ENCODE results near the gene KSR1.

KSR1 gene

DNA sequence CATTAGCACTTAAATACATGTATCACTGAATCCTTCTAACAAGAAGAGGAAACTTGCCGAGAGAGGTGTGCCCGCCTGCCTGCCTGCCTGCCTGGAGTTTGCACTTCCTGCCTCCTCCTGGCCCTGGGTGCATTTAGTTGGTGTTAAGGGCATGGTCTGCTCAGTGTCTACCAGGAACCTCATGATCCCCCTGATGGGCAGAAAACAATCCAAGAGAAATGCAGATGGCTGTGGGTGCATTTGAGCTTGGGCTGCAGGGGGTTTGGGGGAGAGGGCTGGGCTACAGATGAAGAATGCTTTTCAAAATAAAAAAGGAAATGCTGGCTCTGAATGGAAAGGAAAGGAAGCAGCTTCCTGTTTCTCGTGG, 10.1 kb downstream of the KSR1 start:
- intact Hi-C loops (cut with DNase I): no loop called here
- DNase-seq: peak in 1 of 10 donors; percentile 34

- intact Hi-C loops (cut with DNase I): no loop called here
- peak in 2 of 10 donors; percentile 63 for DNase-seq
Observed at GRCh38 chr17:27466743-27467375, 10.6 kb downstream of the KSR1 start.

DNA sequence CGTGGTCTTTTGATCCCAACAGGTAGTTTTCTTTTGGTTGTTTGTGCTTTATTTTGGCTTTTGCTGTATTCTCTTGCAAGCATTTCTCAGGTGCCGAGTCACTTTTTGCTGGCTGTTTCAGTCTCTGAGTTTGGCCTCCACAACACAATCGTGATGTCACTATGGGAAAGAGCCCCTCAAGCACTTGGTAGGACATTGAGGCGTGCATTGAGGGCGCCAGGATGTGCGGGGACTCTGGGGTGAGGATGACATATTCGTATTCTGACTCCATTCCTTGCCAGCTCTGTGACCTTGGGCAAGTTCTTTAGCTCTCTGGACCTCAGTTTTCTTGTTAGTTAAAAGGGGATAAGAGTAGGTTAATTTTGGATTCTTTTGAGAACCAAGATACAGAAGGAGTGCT, 13.0 kb downstream of the KSR1 start:
- peak in 1 of 10 donors; percentile 69 for DNase-seq
- intact Hi-C loops (cut with DNase I): no loop called here

- intact Hi-C loops (cut with DNase I): no loop called here
- peak in 6 of 10 donors; percentile 31 to 89 (median 70) for DNase-seq
Observed at GRCh38 chr17:27471321-27472269, 15.3 kb downstream of the KSR1 start.

GRCh38 chr17:27473190-27473747, 17.0 kb downstream of the KSR1 start:
- intact Hi-C loops (cut with DNase I): no loop called here
- DNase-seq: peak in 1 of 10 donors; percentile 30

GRCh38 chr17:27473748-27474609, 17.7 kb downstream of the KSR1 start:
- DNase-seq: peak in 2 of 10 donors; percentile 18 to 26
- intact Hi-C loops (cut with DNase I): no loop called here

GRCh38 chr17:27475070-27475673, 18.9 kb downstream of the KSR1 start:
- intact Hi-C loops (cut with DNase I): no loop called here
- peak in 2 of 10 donors; percentile 26 to 39 for DNase-seq

- DNase-seq: peak in 2 of 10 donors; percentile 52 to 63
- intact Hi-C loops (cut with DNase I): no loop called here
Observed at GRCh38 chr17:27475981-27476895, 20.0 kb downstream of the KSR1 start.

GRCh38 chr17:27477050-27477888, 21.0 kb downstream of the KSR1 start:
- peak in 1 of 10 donors; percentile 30 for DNase-seq
- intact Hi-C loops (cut with DNase I): no loop called here

DNA sequence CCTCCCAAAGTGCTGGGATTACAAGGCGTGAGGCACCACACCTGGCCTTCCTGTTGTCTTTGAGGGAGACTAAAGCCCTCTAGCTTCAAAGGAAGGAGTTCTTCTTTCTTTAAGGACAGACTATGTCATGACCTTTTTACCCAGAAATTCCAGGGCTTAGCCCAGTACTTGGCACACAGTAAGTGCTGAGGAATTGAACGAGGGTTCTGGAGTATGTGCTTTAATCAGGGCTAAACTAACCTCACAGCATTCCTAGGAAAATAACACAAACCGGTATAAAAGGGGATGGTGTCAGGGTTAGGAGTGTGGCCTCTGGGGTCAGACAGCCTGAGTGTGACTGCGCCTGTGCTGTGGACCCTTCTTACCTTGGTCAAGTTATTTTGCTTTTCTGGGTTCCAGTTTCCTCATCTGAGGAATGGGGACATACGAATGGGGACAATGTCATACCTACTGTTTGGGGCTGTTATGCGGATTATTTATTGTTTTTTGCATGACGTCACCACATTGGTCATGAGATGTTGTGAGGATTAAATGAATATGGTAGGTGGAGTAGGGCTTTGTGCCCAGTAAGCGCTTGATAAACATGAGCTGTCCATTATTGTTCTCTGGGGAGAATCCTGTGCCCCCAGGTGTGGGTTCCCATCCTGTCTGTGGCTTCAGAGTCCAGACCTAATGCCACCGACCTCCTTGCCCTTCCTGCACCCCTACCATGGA, 21.9 kb downstream of the KSR1 start:
- DNase-seq: peak in 1 of 10 donors; percentile 7
- intact Hi-C loops (cut with DNase I): no loop called here

GRCh38 chr17:27478901-27479538, 22.8 kb downstream of the KSR1 start:
- DNase-seq: peak in 2 of 10 donors; percentile 31 to 52
- intact Hi-C loops (cut with DNase I): no loop called here

GRCh38 chr17:27479838-27480237, 23.6 kb downstream of the KSR1 start:
- DNase-seq: peak in 2 of 10 donors; percentile 22 to 32
- intact Hi-C loops (cut with DNase I): no loop called here

DNA sequence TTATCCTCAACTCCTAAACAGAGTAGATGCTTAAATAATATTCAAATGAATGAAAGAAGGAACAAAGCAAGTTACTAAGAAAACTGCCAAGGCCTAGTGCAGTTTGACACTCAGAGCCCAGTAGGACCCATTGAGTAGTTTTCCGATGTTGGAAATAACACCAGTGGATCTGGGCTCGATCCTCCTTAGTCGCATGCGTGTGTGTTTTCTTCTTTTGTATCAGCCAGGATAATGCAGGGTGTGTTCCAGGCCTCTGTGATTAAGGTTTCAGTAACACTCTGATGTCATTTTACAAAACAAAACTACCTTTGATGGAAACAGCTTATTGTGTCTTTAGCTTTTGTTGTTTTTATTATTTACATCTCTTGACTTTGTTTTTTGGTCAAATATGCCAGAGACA, 24.5 kb downstream of the KSR1 start:
- intact Hi-C loops (cut with DNase I): no loop called here
- no peak for DNase-seq

- peak in 2 of 10 donors; percentile 7 to 32 for DNase-seq
- intact Hi-C loops (cut with DNase I): no loop called here
Observed at GRCh38 chr17:27481327-27481726, 25.1 kb downstream of the KSR1 start.

GRCh38 chr17:27485125-27485524, 28.9 kb downstream of the KSR1 start:
- intact Hi-C loops (cut with DNase I): no loop called here
- peak in 1 of 10 donors; percentile 19 for DNase-seq

- DNase-seq: peak in 1 of 10 donors; percentile 73
- intact Hi-C loops (cut with DNase I): no loop called here
Observed at GRCh38 chr17:27485716-27486495, 29.7 kb downstream of the KSR1 start.

Data from posterior cingulate gyrus (tissue), 11 donors.